SJSA1 (cell line): ENCODE data around the gene OR2AG2. TPM values are rescaled to one million over a fixed set of nuclear protein-coding genes. Genes with fewer than 3 reads are reported as not detected.

ENCODE experiments used
- DNase-seq, 2 experiments: peaks; one replicate each; pipeline ENCODE4 v3.0.0-alpha.2; 2015 to 2020; ENCODE audit warnings: low spot score in 2 of 2, low read depth in 1 of 2
- H3K27ac ChIP-seq: fragments of 250-450 bp; sonication (Bioruptor Pico); 2 replicates; pipeline ENCODE4 v1.5.1; 2020; ENCODE audit warnings: mild to moderate bottlenecking, moderate library complexity
- H3K27me3 ChIP-seq: fragments of 250-450 bp; sonication (Bioruptor Pico); replicated peaks from 2 replicates; pipeline ENCODE4 v1.5.1; 2020; ENCODE audit warnings: mild to moderate bottlenecking, moderate library complexity
- H3K36me3 ChIP-seq: fragments of 250-450 bp; sonication (Bioruptor Pico); 2 replicates; pipeline ENCODE4 v1.5.1; 2020; ENCODE audit warnings: mild to moderate bottlenecking
- H3K4me1 ChIP-seq: fragments of 250-450 bp; sonication (Bioruptor Pico); replicated peaks from 2 replicates; pipeline ENCODE4 v1.6.1; 2021; ENCODE audit warnings: mild to moderate bottlenecking
- H3K4me3 ChIP-seq: fragments of 250-450 bp; sonication (Bioruptor Pico); 2 replicates; pipeline ENCODE4 v1.5.1; 2020; ENCODE audit warnings: mild to moderate bottlenecking
- H3K9me3 ChIP-seq: fragments of 250-450 bp; sonication (Bioruptor Pico); replicated peaks from 2 replicates; pipeline ENCODE4 v1.5.1; 2020; ENCODE audit warnings: mild to moderate bottlenecking
- total RNA-seq: library from RNA; depleted of rRNA; stranded (reverse); fragments of >200 nt; shearing (Covaris generic); gene quantifications from 2 replicates; pipeline ENCODE4 v1.2.3, GENCODE V29; 2014

The OR2AG2 gene
- total RNA-seq, 1 experiment from 2014 or later, result not detected

- H3K27ac ChIP-seq, result no peak overlapping the region
- H3K4me3 ChIP-seq, result no peak overlapping the region
- no peaks in the 10 kb centered on the region for H3K9me3 ChIP-seq
- no peaks in the 10 kb centered on the region for H3K27me3 ChIP-seq
- no peak for DNase-seq
- H3K4me1 ChIP-seq, result no peaks in the 10 kb centered on the region
- no peaks in the 10 kb centered on the region for H3K36me3 ChIP-seq
Measured at GRCh38 chr11:6755303-6755952, 16.3 kb downstream of the OR2AG2 start.

DNA sequence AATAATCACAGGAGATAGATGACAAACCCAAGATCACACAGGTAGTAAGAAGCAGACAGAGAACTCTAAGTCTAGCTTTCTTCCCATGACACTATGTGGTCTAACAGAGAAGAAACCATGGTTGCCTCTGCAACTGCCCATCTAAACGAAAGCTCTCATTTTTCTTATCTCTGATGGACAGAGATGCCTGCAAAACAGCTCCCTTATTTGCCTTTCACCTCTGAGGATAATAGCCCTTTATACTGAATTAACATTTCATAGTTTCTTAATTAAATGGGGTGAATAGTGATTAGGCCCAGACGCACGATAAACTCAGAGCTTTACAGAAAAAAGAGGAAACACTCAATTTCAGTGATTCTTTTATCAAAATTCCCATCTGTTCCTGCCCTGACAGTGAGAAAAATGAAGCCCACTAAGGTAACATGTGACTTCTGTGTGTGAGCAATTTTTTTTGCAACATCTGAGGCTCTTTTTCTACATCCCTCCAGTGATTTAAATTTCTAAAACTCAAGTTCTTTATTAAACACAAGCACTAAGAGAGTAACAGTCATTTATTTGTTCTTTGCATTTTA, 24.6 kb downstream of the OR2AG2 start:
- no peak overlapping the region for H3K27ac ChIP-seq
- H3K4me3 ChIP-seq, result no peak overlapping the region
- H3K36me3 ChIP-seq, result no peaks in the 10 kb centered on the region
- H3K27me3 ChIP-seq, result no peaks in the 10 kb centered on the region
- DNase-seq, result no peak
- no peaks in the 10 kb centered on the region for H3K4me1 ChIP-seq
- H3K9me3 ChIP-seq, result no peaks in the 10 kb centered on the region

DNA sequence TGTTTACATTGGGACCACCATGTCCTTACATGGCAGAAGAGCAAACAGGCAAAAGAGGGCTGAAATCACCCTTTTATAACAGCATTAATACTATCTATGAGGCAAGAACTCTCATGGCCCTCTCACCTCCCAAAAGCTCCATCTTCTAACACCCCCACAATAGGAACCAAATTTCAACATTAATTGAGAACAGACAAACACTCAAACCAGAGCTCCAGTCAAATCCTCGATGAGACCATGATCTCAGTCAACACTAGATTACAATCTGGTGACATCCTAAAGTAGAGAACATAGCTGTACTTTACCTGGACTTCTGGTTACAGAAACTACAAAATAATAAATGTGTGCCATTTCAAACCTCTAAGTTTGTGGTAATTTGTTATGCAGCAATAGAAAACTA, 25.1 kb downstream of the OR2AG2 start:
- H3K36me3 ChIP-seq, result no peaks in the 10 kb centered on the region
- no peaks in the 10 kb centered on the region for H3K4me1 ChIP-seq
- no peak overlapping the region for H3K4me3 ChIP-seq
- no peaks in the 10 kb centered on the region for H3K9me3 ChIP-seq
- no peak overlapping the region for H3K27ac ChIP-seq
- no peaks in the 10 kb centered on the region for H3K27me3 ChIP-seq
- no peak for DNase-seq

GRCh38 chr11:6746086-6746618, 25.6 kb downstream of the OR2AG2 start:
- no peak for DNase-seq
- Histone ChIP-seq H3K4me1 (no peaks in the 10 kb centered on the region), H3K27ac (no peak overlapping the region), H3K9me3 (no peaks in the 10 kb centered on the region), H3K4me3 (no peak overlapping the region), H3K36me3 (no peaks in the 10 kb centered on the region), H3K27me3 (no peaks in the 10 kb centered on the region)

DNA sequence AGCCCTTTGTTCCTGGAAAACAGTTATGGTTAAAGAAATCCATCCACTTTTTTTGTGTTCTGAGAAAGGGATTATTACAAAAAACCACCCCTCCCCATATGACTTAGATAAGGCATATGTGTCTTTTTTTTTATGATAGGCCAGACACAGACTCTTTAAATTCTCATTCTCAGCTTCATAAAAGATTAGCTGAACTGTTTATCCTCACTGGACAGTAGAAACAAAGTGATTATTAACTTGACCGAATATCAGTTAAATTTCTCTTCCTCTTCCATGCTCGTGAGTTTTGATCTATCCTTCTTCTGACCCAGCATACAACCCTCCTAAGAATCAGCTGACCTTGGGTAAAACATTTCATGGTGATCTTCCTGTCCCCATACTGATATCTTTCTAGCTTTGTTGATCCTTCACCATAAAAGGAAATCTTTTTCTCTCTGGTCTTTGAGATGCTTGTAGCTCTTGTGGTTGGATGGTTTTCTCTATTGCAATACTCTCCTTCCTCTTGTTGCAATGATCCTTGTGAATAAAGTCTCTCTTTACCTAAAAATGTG, 26.2 kb downstream of the OR2AG2 start:
- H3K9me3 ChIP-seq, result no peaks in the 10 kb centered on the region
- H3K36me3 ChIP-seq, result no peaks in the 10 kb centered on the region
- H3K4me1 ChIP-seq, result no peaks in the 10 kb centered on the region
- DNase-seq, result no peak
- no peaks in the 10 kb centered on the region for H3K27me3 ChIP-seq
- no peak overlapping the region for H3K4me3 ChIP-seq
- H3K27ac ChIP-seq, result no peak overlapping the region

DNA sequence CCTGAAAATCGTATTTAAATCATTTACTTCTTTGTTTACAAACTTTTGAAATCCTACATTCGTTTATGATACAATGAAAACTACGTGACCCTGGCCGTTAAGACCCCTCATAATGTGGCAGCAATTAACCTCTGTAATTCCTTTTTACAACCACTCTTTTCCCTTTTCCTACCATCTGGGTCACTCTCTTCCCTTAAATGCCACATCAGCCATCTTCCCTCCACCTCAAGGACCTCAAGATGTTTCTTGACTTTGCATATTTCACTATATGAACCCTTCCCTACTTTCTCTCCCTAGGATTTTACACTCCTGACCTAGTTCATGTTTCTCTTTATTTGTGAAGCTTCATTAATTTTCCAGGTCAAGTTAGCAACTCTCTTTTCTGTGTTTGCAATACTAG, 26.8 kb downstream of the OR2AG2 start:
- no peaks in the 10 kb centered on the region for H3K27me3 ChIP-seq
- no peak overlapping the region for H3K4me3 ChIP-seq
- DNase-seq, result no peak
- H3K9me3 ChIP-seq, result no peaks in the 10 kb centered on the region
- no peaks in the 10 kb centered on the region for H3K4me1 ChIP-seq
- no peak overlapping the region for H3K27ac ChIP-seq
- no peaks in the 10 kb centered on the region for H3K36me3 ChIP-seq

DNA sequence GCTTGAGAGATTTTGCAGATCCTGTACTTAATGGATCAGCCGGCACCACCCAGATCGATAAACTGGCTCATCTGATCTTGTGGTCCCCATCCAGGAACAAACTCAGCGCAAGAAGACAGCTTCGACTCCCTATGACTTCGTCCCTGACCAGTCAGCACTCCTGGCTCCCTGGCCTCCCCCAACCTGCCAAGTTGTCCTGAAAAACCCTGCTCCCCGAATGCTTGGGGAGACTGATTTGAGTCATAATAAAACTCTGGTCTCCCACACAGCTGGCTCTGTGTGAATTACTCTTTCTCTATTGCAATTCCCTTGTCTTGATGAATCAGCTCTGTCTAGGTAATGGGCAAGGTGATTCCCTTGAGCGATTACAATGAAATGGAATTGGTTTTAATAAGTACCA, 29.5 kb downstream of the OR2AG2 start:
- H3K36me3 ChIP-seq, result no peaks in the 10 kb centered on the region
- no peak for DNase-seq
- H3K4me1 ChIP-seq, result no peaks in the 10 kb centered on the region
- H3K4me3 ChIP-seq, result no peak overlapping the region
- no peak overlapping the region for H3K27ac ChIP-seq
- H3K27me3 ChIP-seq, result no peaks in the 10 kb centered on the region
- H3K9me3 ChIP-seq, result no peaks in the 10 kb centered on the region

DNA sequence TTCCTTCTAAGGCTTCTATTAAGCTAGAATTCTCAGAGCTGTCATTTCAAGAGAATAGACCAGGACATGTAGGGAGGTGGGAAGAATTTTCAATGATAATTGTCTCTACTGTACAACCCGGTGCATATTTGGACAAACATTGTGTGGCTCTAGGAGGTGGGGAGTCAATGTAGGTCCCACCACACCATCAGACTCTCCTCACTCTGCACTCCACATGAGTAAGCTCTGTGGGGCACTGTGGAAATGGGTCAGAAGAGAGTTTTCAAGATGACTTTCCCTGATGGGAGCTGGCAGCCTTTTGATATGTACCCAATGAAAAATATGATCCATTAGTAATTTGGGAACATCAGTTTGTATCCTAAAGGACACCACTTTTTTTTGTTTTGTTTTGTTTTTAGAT, 33.2 kb downstream of the OR2AG2 start:
- Histone ChIP-seq H3K36me3 (no peaks in the 10 kb centered on the region), H3K27me3 (no peaks in the 10 kb centered on the region), H3K4me1 (no peaks in the 10 kb centered on the region), H3K4me3 (no peak overlapping the region), H3K9me3 (no peaks in the 10 kb centered on the region), H3K27ac (no peak overlapping the region)
- no peak for DNase-seq

DNA sequence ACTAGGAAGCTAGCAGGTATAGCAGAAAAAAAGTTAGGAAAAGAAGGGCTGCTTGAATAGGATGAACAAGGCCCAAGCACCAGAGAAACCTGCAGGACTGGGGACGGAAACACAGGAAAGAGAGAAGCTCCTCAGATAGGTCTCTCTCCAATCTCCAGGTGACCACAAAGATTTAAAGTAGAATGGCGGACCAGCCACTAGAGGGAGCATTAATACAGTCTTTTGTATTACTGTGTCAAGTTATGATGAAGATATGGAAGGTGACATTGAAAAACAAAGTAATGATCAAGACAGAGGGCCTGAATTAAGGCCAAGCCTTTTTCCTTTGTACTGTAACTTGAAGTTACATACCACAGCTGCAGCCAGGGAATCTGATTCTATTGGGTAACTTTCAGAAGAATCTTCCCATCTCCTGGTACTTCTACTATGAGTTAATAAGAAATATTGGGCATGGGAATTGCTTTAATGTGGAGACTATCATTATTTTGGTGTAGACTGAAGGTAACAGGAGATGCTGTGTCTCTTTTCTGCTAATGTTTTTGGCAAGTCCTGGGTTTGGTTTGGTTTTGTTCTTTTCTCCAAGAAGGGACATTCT, 33.8 kb downstream of the OR2AG2 start:
- DNase-seq, result no peak
- Histone ChIP-seq H3K9me3 (no peaks in the 10 kb centered on the region), H3K36me3 (no peaks in the 10 kb centered on the region), H3K4me1 (no peaks in the 10 kb centered on the region), H3K4me3 (no peak overlapping the region), H3K27ac (no peak overlapping the region), H3K27me3 (no peaks in the 10 kb centered on the region)

DNA sequence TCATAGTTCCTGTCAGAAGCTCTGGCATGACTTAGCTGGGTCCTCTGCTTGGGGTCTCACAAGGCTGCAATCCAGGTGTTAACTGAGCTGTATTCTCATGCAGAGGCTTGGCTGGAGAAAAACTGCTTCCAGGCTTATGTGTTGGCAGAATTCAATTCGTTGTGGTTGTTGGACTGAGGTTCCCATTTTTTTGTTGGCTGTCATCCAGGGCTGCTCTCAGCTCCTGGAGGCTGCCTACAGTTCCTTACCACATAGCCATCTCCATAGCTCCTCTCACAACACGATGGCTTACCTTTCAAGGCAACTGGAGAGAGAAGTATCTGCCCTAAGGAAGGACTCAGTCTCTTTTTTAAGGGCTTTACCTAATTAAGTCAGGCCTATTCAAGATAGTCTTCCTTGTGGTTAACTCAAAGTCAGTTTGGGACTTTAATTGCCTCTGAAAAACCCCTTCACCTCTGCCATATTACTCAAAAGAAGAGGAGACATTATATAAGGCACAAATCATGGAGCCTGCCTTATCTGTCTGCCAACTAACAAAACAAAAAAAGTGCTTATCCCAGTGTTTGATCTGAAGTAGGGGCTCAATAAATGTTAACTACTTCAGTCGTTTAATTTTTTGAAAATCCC, 35.2 kb downstream of the OR2AG2 start:
- DNase-seq, result no peak

GRCh38 chr11:6735306-6735705, 36.5 kb downstream of the OR2AG2 start:
- DNase-seq, result no peak
- no peaks in the 10 kb centered on the region for H3K9me3 ChIP-seq
- H3K27me3 ChIP-seq, result no peaks in the 10 kb centered on the region
- H3K4me3 ChIP-seq, result no peak overlapping the region
- no peaks in the 10 kb centered on the region for H3K4me1 ChIP-seq
- H3K36me3 ChIP-seq, result no peaks in the 10 kb centered on the region
- H3K27ac ChIP-seq, result no peak overlapping the region

More for the DNA sequence above, 35.2 kb downstream of the OR2AG2 start:
- Histone ChIP-seq H3K9me3 (no peaks in the 10 kb centered on the region), H3K27me3 (no peaks in the 10 kb centered on the region), H3K4me1 (no peaks in the 10 kb centered on the region), H3K36me3 (no peaks in the 10 kb centered on the region), H3K27ac (no peak overlapping the region), H3K4me3 (no peak overlapping the region)

DNA sequence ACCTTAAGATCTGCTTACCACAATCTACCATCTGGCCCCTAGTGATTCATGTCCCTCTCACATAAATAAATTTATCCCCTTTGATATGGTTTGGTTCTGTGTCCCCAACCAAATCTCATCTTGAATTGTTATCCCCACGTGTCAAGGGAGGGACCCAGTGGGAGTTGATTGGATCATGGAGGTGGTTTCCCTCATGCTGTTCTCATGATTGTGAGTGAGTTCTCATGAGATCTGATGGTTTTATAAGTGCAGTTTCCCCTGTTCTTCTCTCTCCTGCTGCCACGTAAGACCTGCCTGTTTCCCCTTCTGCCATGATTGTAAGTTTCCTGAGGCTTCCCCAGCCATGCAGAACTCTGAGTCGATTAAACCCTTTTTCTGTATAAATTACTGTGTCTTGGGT, 37.2 kb downstream of the OR2AG2 start:
- Histone ChIP-seq H3K36me3 (no peaks in the 10 kb centered on the region), H3K9me3 (no peaks in the 10 kb centered on the region)

GRCh38 chr11:6733326-6734275, 38.2 kb downstream of the OR2AG2 start:
- no peak for DNase-seq
- Histone ChIP-seq H3K27me3 (no peaks in the 10 kb centered on the region), H3K36me3 (no peaks in the 10 kb centered on the region), H3K9me3 (no peaks in the 10 kb centered on the region), H3K4me1 (no peaks in the 10 kb centered on the region), H3K27ac (no peak overlapping the region), H3K4me3 (no peak overlapping the region)

More for the DNA sequence above, 37.2 kb downstream of the OR2AG2 start:
- Histone ChIP-seq H3K27me3 (no peaks in the 10 kb centered on the region), H3K27ac (no peak overlapping the region), H3K4me3 (no peak overlapping the region), H3K4me1 (no peaks in the 10 kb centered on the region)
- no peak for DNase-seq
